Mesenchymal stem cell (in vitro differentiated cells and primary cell): ENCODE measurements around the gene CHD8.
A peak's percentile ranks its signal among the peaks of the same experiment; 100 is the strongest.

ENCODE experiments used
- DNase-seq: peaks from one replicate; pipeline ENCODE4 v3.0.0-alpha.2; 2013
- H2AFZ ChIP-seq: one replicate; pipeline ENCODE4 v1.6.1; 2013; ENCODE audit warnings: low read depth, mild to moderate bottlenecking, control low read depth, inconsistent platforms, low read length, moderate library complexity
- H2AK5ac ChIP-seq: 2 replicates; pipeline ENCODE4 v1.6.1; 2013; ENCODE audit warnings: low read length, moderate library complexity, mild to moderate bottlenecking, inconsistent platforms; ENCODE audit not compliant: severe bottlenecking
- H2BK120ac ChIP-seq: one replicate; pipeline ENCODE4 v1.6.1; 2013; ENCODE audit warnings: low read depth, mild to moderate bottlenecking, inconsistent platforms, low read length, moderate library complexity
- H2BK12ac ChIP-seq, 2 experiments: one replicate each; pipeline ENCODE4 v1.6.1; 2013; ENCODE audit warnings: inconsistent platforms in 2 of 2, low read length in 2 of 2, mild to moderate bottlenecking in 2 of 2, moderate library complexity in 2 of 2, control low read depth in 1 of 2
- H2BK15ac ChIP-seq: one replicate; pipeline ENCODE4 v1.6.1; 2013; ENCODE audit warnings: mild to moderate bottlenecking, low read depth, inconsistent platforms; ENCODE audit not compliant: poor library complexity, severe bottlenecking
- H2BK5ac ChIP-seq: 2 replicates; pipeline ENCODE4 v1.6.1; 2013; ENCODE audit warnings: low read depth, mild to moderate bottlenecking, low read length, control low read depth, inconsistent platforms; ENCODE audit not compliant: poor library complexity, severe bottlenecking
- H3K14ac ChIP-seq, 2 experiments: one replicate each; pipeline ENCODE4 v1.6.1; 2013; ENCODE audit warnings: inconsistent platforms in 2 of 2, low read length in 2 of 2, control low read depth in 1 of 2, mild to moderate bottlenecking in 1 of 2, moderate library complexity in 1 of 2
- H3K18ac ChIP-seq, 2 experiments: one replicate each; pipeline ENCODE4 v1.6.1; 2013; ENCODE audit warnings: inconsistent platforms in 2 of 2, low read length in 2 of 2, control low read depth in 1 of 2, low read depth in 1 of 2, mild to moderate bottlenecking in 1 of 2
- H3K23ac ChIP-seq, 2 experiments: one replicate each; pipeline ENCODE4 v1.6.1; 2013; ENCODE audit warnings: inconsistent platforms in 2 of 2, low read length in 2 of 2, mild to moderate bottlenecking in 2 of 2, moderate library complexity in 2 of 2, control low read depth in 1 of 2
- H3K27ac ChIP-seq: 2 replicates; pipeline ENCODE4 v1.5.1; 2013; ENCODE audit warnings: mild to moderate bottlenecking, moderate library complexity, low read length, control low read depth, inconsistent platforms; ENCODE audit not compliant: poor library complexity, severe bottlenecking
- H3K27me3 ChIP-seq, 2 experiments: 2 replicates each; pipeline versions ENCODE4 v1.6.1 to v1.7.0; 2013; ENCODE audit warnings: low read length in 2 of 2, mild to moderate bottlenecking in 2 of 2, moderate library complexity in 2 of 2, control low read depth in 1 of 2, inconsistent platforms in 1 of 2; ENCODE audit not compliant: control insufficient read depth in 1 of 2, insufficient read depth in 1 of 2
- H3K36me3 ChIP-seq, 2 experiments: 2 replicates each; pipeline versions ENCODE4 v1.6.1 to v1.7.0; 2013; ENCODE audit warnings: low read length in 2 of 2, control low read depth in 1 of 2, inconsistent platforms in 1 of 2, low read depth in 1 of 2, mild to moderate bottlenecking in 1 of 2; ENCODE audit not compliant: insufficient read depth in 2 of 2, control insufficient read depth in 1 of 2
- H3K4ac ChIP-seq, 2 experiments: one replicate each; pipeline ENCODE4 v1.6.1; 2013; ENCODE audit warnings: inconsistent platforms in 2 of 2, low read length in 2 of 2, mild to moderate bottlenecking in 2 of 2, moderate library complexity in 2 of 2, control low read depth in 1 of 2, low read depth in 1 of 2
- H3K4me1 ChIP-seq: 2 replicates; pipeline ENCODE4 v1.6.1; 2013; ENCODE audit warnings: low read depth, low read length, control low read depth; ENCODE audit not compliant: control insufficient read depth, insufficient read depth
- H3K4me2 ChIP-seq: 2 replicates; pipeline ENCODE4 v1.6.1; 2013; ENCODE audit warnings: low read length, mild to moderate bottlenecking, inconsistent platforms; ENCODE audit not compliant: poor library complexity, severe bottlenecking
- H3K4me3 ChIP-seq, 2 experiments: 2 replicates each; pipeline versions ENCODE4 v1.5.1 to v1.7.0; 2013; ENCODE audit warnings: low read length in 2 of 2, mild to moderate bottlenecking in 2 of 2, control low read depth in 1 of 2, low read depth in 1 of 2; ENCODE audit not compliant: insufficient read depth in 1 of 2
- H3K79me1 ChIP-seq: replicated peaks from 2 replicates; pipeline ENCODE4 v1.6.1; 2013; ENCODE audit warnings: mild to moderate bottlenecking, control low read depth, low read length, inconsistent platforms; ENCODE audit not compliant: poor library complexity, severe bottlenecking
- H3K9ac ChIP-seq: 2 replicates; pipeline ENCODE4 v1.7.0; 2013; ENCODE audit warnings: mild to moderate bottlenecking, low read length, moderate library complexity
- H3K9me3 ChIP-seq: 2 replicates; pipeline ENCODE4 v1.7.0; 2013; ENCODE audit warnings: mild to moderate bottlenecking, low read length; ENCODE audit not compliant: control insufficient read depth
- H4K8ac ChIP-seq: one replicate; pipeline ENCODE4 v1.6.1; 2013; ENCODE audit warnings: inconsistent platforms, mild to moderate bottlenecking, low read length, moderate library complexity
- H4K91ac ChIP-seq: one replicate; pipeline ENCODE4 v1.6.1; 2013; ENCODE audit warnings: mild to moderate bottlenecking, low read length, inconsistent platforms
- WGBS: methylation state at CpG from one replicate; pipeline ENCODE4 v1.1.7; 2013; ENCODE audit warnings: mixed read lengths; 5-methylcytosine and 5-hydroxymethylcytosine counted together

Gene CHD8

GRCh38 chr14:21476925-21477681 is 21.2 kb upstream of the CHD8 start, which contains the start of the genes RAB2B and TOX4:
Gene RAB2B (minus strand): TSS chr14:21476959. CDS start chr14:21476872, 87 bp downstream.
Gene TOX4 (plus strand): TSS chr14:21477195. CDS start chr14:21477279, 84 bp downstream.
- peak within 1 kb of the TSS in 1 of 2 experiments; percentile 75 for H3K14ac ChIP-seq
- DNase-seq: peak; percentile 99
- no peaks in the 10 kb centered on the region for H3K9me3 ChIP-seq
- H3K4me2 ChIP-seq: peak within 1 kb of the TSS; percentile 59
- H3K36me3 ChIP-seq: peaks cover 4 to 35% of the 10 kb centered on the region in 2 experiments
- H2AFZ ChIP-seq: peak within 1 kb of the TSS; percentile 60
- no peak within 1 kb of the TSS for H3K23ac ChIP-seq
- WGBS: under 1% methylated on average over 37 of the region's 49 CpGs
- H3K18ac ChIP-seq: peak within 1 kb of the TSS; percentile 75 to 82
- no peak within 1 kb of the TSS for H2AK5ac ChIP-seq
- peak within 1 kb of the TSS; percentile 72 for H4K8ac ChIP-seq
- H2BK15ac ChIP-seq: no peak within 1 kb of the TSS
- peak within 1 kb of the TSS in 1 of 2 experiments; percentile 81 for H3K4ac ChIP-seq
- H2BK120ac ChIP-seq: peak within 1 kb of the TSS; percentile 49
- no peak within 1 kb of the TSS for H4K91ac ChIP-seq
- H3K4me1 ChIP-seq: peaks cover 3% of the 10 kb centered on the region
- peaks cover 7% of the 10 kb centered on the region for H3K79me1 ChIP-seq
- no peaks in the 10 kb centered on the region for H3K27me3 ChIP-seq
- peak within 1 kb of the TSS; percentile 92 to 94 for H3K4me3 ChIP-seq
- no peak within 1 kb of the TSS for H2BK12ac ChIP-seq
- H3K9ac ChIP-seq: peak within 1 kb of the TSS; percentile 95
- H3K27ac ChIP-seq: peak within 1 kb of the TSS; percentile 83
- peak within 1 kb of the TSS; percentile 83 for H2BK5ac ChIP-seq

- Histone ChIP-seq H3K4me3 (peak overlapping the region; percentile 68 to 94), H4K91ac (no peak overlapping the region), H3K14ac (peak overlapping the region in 1 of 2 experiments; percentile 75), H3K18ac (peak overlapping the region in 1 of 2 experiments; percentile 81), H2BK120ac (peak overlapping the region; percentile 49), H2AFZ (no peak overlapping the region), H3K4ac (peak overlapping the region in 1 of 2 experiments; percentile 77), H2BK5ac (peak overlapping the region; percentile 83), H2BK12ac (no peak overlapping the region), H3K4me1 (peaks cover 3% of the 10 kb centered on the region), H4K8ac (peak overlapping the region; percentile 72), H2AK5ac (no peak overlapping the region), H3K27me3 (no peaks in the 10 kb centered on the region), H3K23ac (no peak overlapping the region), H3K9ac (peak overlapping the region; percentile 94), H3K27ac (peak overlapping the region; percentile 83), H3K36me3 (peaks cover 4 to 33% of the 10 kb centered on the region in 2 experiments), H2BK15ac (no peak overlapping the region), H3K9me3 (no peaks in the 10 kb centered on the region), H3K79me1 (peaks cover 7% of the 10 kb centered on the region), H3K4me2 (peak overlapping the region; percentile 59)
- DNase-seq: peak; percentile 84
- WGBS: 0% methylated on average over 22 of the region's 27 CpGs
These were observed 20.6 kb upstream of the CHD8 start for GRCh38 chr14:21476523-21476924.

GRCh38 chr14:21475767-21476522 is 20.0 kb upstream of the CHD8 start:
- Histone ChIP-seq H3K18ac (no peak overlapping the region), H3K9me3 (no peaks in the 10 kb centered on the region), H3K9ac (peak overlapping the region; percentile 94), H3K4me2 (peak overlapping the region; percentile 59), H3K4ac (no peak overlapping the region), H2BK15ac (no peak overlapping the region), H3K4me1 (peaks cover 3% of the 10 kb centered on the region), H3K27ac (peak overlapping the region; percentile 51), H4K8ac (peak overlapping the region; percentile 72), H3K27me3 (no peaks in the 10 kb centered on the region), H2BK5ac (no peak overlapping the region), H2AFZ (no peak overlapping the region), H2BK120ac (peak overlapping the region; percentile 49), H2BK12ac (no peak overlapping the region), H3K14ac (no peak overlapping the region), H3K36me3 (peaks cover 4 to 31% of the 10 kb centered on the region in 2 experiments), H3K79me1 (peaks cover 10% of the 10 kb centered on the region), H3K4me3 (peak overlapping the region; percentile 68 to 94), H2AK5ac (no peak overlapping the region), H4K91ac (no peak overlapping the region), H3K23ac (no peak overlapping the region)
- WGBS: 49% methylated on average over 6 of the region's 10 CpGs
- DNase-seq: no peak

- WGBS: no CpG with 5 or more reads among the region's 1 CpG
- Histone ChIP-seq H3K4me3 (no peak overlapping the region), H2AK5ac (no peak overlapping the region), H3K14ac (no peak overlapping the region), H2BK12ac (no peak overlapping the region), H3K79me1 (peaks cover 13% of the 10 kb centered on the region), H2BK120ac (no peak overlapping the region), H3K4me1 (no peaks in the 10 kb centered on the region), H3K18ac (no peak overlapping the region), H3K27ac (no peak overlapping the region), H3K9me3 (no peaks in the 10 kb centered on the region), H2AFZ (no peak overlapping the region), H3K4ac (no peak overlapping the region), H3K9ac (no peak overlapping the region), H3K23ac (no peak overlapping the region), H4K91ac (no peak overlapping the region), H2BK15ac (no peak overlapping the region), H3K27me3 (no peaks in the 10 kb centered on the region), H3K36me3 (peaks cover 20 to 82% of the 10 kb centered on the region in 2 experiments), H4K8ac (no peak overlapping the region), H2BK5ac (no peak overlapping the region), H3K4me2 (no peak overlapping the region)
- peak; percentile 42 for DNase-seq
These were observed 11.7 kb upstream of the CHD8 start for GRCh38 chr14:21467616-21468015.
